Fibroblast of lung (primary cell): ENCODE measurements around the gene SLC4A2.
A peak's percentile ranks its signal among the peaks of the same experiment; 100 is the strongest.

Experiments used
- EZH2 ChIP-seq: IDR thresholded peaks from 2 replicates; pipeline ENCODE4 v1.5.1; 2012; ENCODE audit warnings: low read length, control low read depth, mild to moderate bottlenecking; ENCODE audit errors: missing control alignments
- TF ChIP-seq, protein P1 (sequence below), 2 donors: IDR thresholded peaks in 1 of 2; conservative IDR thresholded peaks in 1 of 2; 1 replicate in 1 of 2; 2 replicates in 1 of 2; pipeline ENCODE4 v1.5.1; 2011 to 2012; ENCODE audit warnings: low read length in 2 of 2, control low read depth in 1 of 2, inconsistent platforms in 1 of 2, low read depth in 1 of 2, mild to moderate bottlenecking in 1 of 2

DNA sequence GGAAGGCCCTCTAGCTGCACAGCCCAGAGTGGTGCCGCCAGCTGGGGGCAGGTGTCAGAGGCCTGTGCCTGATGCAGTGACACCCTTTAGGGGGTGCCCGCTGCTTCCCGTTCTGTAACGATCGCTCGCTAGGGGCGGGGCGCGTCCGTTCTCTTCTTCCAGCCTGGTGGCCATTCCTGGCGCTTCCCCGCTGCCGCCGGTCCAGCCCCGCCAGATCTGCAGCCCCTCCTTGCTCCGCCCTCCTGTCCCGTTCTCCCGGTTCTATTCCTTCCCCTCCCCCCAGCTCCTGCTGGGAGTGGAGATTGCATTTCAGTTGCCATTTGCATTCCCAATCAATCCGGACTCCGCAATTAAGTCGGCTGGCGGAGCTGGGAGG is 66.1 kb downstream of the SLC4A2 start:
- no peak for TF ChIP-seq EZH2
- TF ChIP-seq, protein P1, sequence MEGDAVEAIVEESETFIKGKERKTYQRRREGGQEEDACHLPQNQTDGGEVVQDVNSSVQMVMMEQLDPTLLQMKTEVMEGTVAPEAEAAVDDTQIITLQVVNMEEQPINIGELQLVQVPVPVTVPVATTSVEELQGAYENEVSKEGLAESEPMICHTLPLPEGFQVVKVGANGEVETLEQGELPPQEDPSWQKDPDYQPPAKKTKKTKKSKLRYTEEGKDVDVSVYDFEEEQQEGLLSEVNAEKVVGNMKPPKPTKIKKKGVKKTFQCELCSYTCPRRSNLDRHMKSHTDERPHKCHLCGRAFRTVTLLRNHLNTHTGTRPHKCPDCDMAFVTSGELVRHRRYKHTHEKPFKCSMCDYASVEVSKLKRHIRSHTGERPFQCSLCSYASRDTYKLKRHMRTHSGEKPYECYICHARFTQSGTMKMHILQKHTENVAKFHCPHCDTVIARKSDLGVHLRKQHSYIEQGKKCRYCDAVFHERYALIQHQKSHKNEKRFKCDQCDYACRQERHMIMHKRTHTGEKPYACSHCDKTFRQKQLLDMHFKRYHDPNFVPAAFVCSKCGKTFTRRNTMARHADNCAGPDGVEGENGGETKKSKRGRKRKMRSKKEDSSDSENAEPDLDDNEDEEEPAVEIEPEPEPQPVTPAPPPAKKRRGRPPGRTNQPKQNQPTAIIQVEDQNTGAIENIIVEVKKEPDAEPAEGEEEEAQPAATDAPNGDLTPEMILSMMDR (conservative IDR thresholded peaks at IDR 0.05 in 1 of 2, IDR thresholded peaks at IDR 0.05 in 1 of 2; ENCODE audit: low read depth in 1 of 2, low read length in 2 of 2) = peak in 1 of 2 donors; percentile 7
